Measurements from ENCODE around the gene TIMM44.

GRCh38 chr19:7920519-7921301, 22.8 kb downstream of the TIMM44 start:
- TF ChIP-seq ESRRG (CRISPR knock-in tag; IDR thresholded peaks at IDR 0.05) (no peak), ARNTL (CRISPR knock-in tag; IDR thresholded peaks at IDR 0.05; ENCODE audit: borderline replicate concordance, low read depth) (no peak), ZFP3 (CRISPR knock-in tag; IDR thresholded peaks at IDR 0.05) (no peak), PATZ1 (CRISPR knock-in tag; IDR thresholded peaks at IDR 0.05; ENCODE audit: borderline replicate concordance) (no peak), ZNF565 (CRISPR knock-in tag; conservative IDR thresholded peaks at IDR 0.05; ENCODE audit: low read depth) (no peak), OSR1 (CRISPR knock-in tag; IDR thresholded peaks at IDR 0.05) (no peak), RARB (CRISPR knock-in tag; IDR thresholded peaks at IDR 0.05) (no peak), CREB5 (CRISPR knock-in tag; IDR thresholded peaks at IDR 0.05; ENCODE audit: low read depth) (no peak), POU6F1 (CRISPR knock-in tag; IDR thresholded peaks at IDR 0.05; ENCODE audit: borderline replicate concordance, low read depth) (no peak), CSRNP3 (CRISPR knock-in tag; IDR thresholded peaks at IDR 0.05) (no peak), ISL1 (CRISPR knock-in tag; IDR thresholded peaks at IDR 0.05) (no peak), ZC3H10 (CRISPR knock-in tag; IDR thresholded peaks at IDR 0.05) (no peak), ZNF8 (CRISPR knock-in tag; IDR thresholded peaks at IDR 0.05) (no peak)
